B cell (primary cell): ENCODE data around the gene DYNLT1. TPM values are rescaled to one million over a fixed set of nuclear protein-coding genes. Genes with fewer than 3 reads are reported as not detected.

Experiments
- ATAC-seq: fragments of 200-7000 bp; cut with Tn5 transposase; one replicate; pipeline ENCODE4 v1.10.0; 2021; ENCODE audit warnings: low read depth, mild to moderate bottlenecking, moderate number of reproducible peaks, moderate library complexity
- CTCF ChIA-PET: fragments of 350-600 bp; sonication (Branson Sonifier 250); formaldehyde crosslinking; loops from one replicate; lab custom pipeline; 2021; ENCODE audit warnings: antibody characterized with exemption, inconsistent platforms; lab: Charles Lee
- POLR2A ChIA-PET: fragments of 350-600 bp; sonication (Branson Sonifier 250); formaldehyde crosslinking; loops from one replicate; lab custom pipeline; 2021; ENCODE audit warnings: antibody characterized with exemption; lab: Charles Lee
- DNase-seq: peaks from one replicate; pipeline ENCODE4 v3.0.0; 2013
- H2AFZ ChIP-seq: 2 replicates; pipeline ENCODE4 v1.6.1; 2012; ENCODE audit warnings: mild to moderate bottlenecking, low read depth, low read length; ENCODE audit not compliant: insufficient read depth, poor library complexity, severe bottlenecking
- H3K27ac ChIP-seq, 2 donors: 1 replicate in 1 of 2; 2 replicates in 1 of 2; pipeline ENCODE4 v1.5.1; 2012 to 2013; ENCODE audit warnings: low read length in 2 of 2, mild to moderate bottlenecking in 2 of 2, moderate library complexity in 1 of 2
- H3K27me3 ChIP-seq, 4 experiments: fragments of 200-600 bp in 1 of 4; sonication (generic) in 1 of 4; replicated peaks in 1 of 4; 1 replicate in 2 of 4; 2 replicates in 2 of 4; pipeline versions ENCODE4 v1.6.1 to v1.7.0; 2013 to 2016; ENCODE audit warnings: low read length in 3 of 4, mild to moderate bottlenecking in 2 of 4, mixed read lengths in 1 of 4, moderate library complexity in 1 of 4; ENCODE audit not compliant: insufficient read depth in 4 of 4, control insufficient read depth in 3 of 4; ENCODE audit errors: control extremely low read depth in 1 of 4
- H3K36me3 ChIP-seq, 2 experiments: replicated peaks in 1 of 2; 1 replicate in 1 of 2; 2 replicates in 1 of 2; pipeline versions ENCODE4 v1.6.1 to v1.7.1; 2013; ENCODE audit warnings: low read length in 1 of 2; ENCODE audit not compliant: insufficient read depth in 2 of 2, control insufficient read depth in 1 of 2; ENCODE audit errors: control extremely low read depth in 1 of 2, extremely low read depth in 1 of 2
- H3K4me1 ChIP-seq, 2 donors: fragments of 200-600 bp in 1 of 2; sonication (generic) in 1 of 2; 1 replicate in 1 of 2; 2 replicates in 1 of 2; pipeline versions ENCODE4 v1.5.1 to v1.6.1; 2013 to 2017; ENCODE audit warnings: low read length in 2 of 2; ENCODE audit not compliant: control insufficient read depth in 2 of 2, insufficient read depth in 2 of 2
- H3K4me2 ChIP-seq: replicated peaks from 2 replicates; pipeline ENCODE3; 2012; ENCODE audit warnings: mild to moderate bottlenecking, low read depth, low read length; ENCODE audit not compliant: poor library complexity, severe bottlenecking
- H3K4me3 ChIP-seq, 5 experiments: fragments of 200-600 bp in 1 of 5; sonication (generic) in 1 of 5; 1 replicate in 3 of 5; 2 replicates in 2 of 5; pipeline versions ENCODE4 v1.5.1 to v1.7.0; 2011 to 2016; ENCODE audit warnings: low read length in 4 of 5, mild to moderate bottlenecking in 4 of 5, low read depth in 2 of 5, control low read depth in 1 of 5, moderate library complexity in 1 of 5; ENCODE audit not compliant: insufficient read depth in 1 of 5; ENCODE audit errors: control extremely low read depth in 1 of 5, extremely low read depth in 1 of 5
- H3K79me2 ChIP-seq: fragments of 200-600 bp; sonication (generic); one replicate; pipeline ENCODE4 v1.6.0; 2016; ENCODE audit warnings: low read length; ENCODE audit not compliant: control insufficient read depth, insufficient read depth
- H3K9ac ChIP-seq: fragments of 200-600 bp; sonication (generic); 2 replicates; pipeline ENCODE4 v1.6.1; 2017; ENCODE audit warnings: mild to moderate bottlenecking, low read length, moderate library complexity
- H3K9me3 ChIP-seq, 3 donors: one replicate each; pipeline versions ENCODE4 v1.6.1 to v1.7.1; 2013; ENCODE audit warnings: low read length in 2 of 3; ENCODE audit not compliant: control insufficient read depth in 2 of 3, insufficient read depth in 1 of 3; ENCODE audit errors: control extremely low read depth in 1 of 3
- H4K20me1 ChIP-seq: 2 replicates; pipeline ENCODE4 v1.6.0; 2012; ENCODE audit warnings: mild to moderate bottlenecking, low read length; ENCODE audit not compliant: insufficient read depth, control insufficient read depth, poor library complexity, severe bottlenecking
- H3K27ac Mint-ChIP-seq: one replicate; pipeline ENCODE4 v1.8.0; 2021; ENCODE audit warnings: mixed read lengths
- H3K27me3 Mint-ChIP-seq: one replicate; pipeline ENCODE4 v1.8.0; 2021; ENCODE audit warnings: mixed read lengths
- H3K4me1 Mint-ChIP-seq: one replicate; pipeline ENCODE4 v1.8.0; 2021; ENCODE audit warnings: mixed read lengths
- H3K4me3 Mint-ChIP-seq: one replicate; pipeline ENCODE4 v1.8.0; 2021; ENCODE audit warnings: mixed read lengths
- H3K9me3 Mint-ChIP-seq: one replicate; pipeline ENCODE4 v1.8.0; 2022; ENCODE audit warnings: mixed read lengths; ENCODE audit not compliant: insufficient read depth
- CTCF ChIP-seq: fragments of 200-600 bp; IDR thresholded peaks from one replicate; pipeline ENCODE4 v1.8.0; 2022; ENCODE audit warnings: antibody characterized with exemption, mild to moderate bottlenecking
- EZH2 ChIP-seq: IDR thresholded peaks from 2 replicates; pipeline ENCODE4 v1.6.1; 2012; ENCODE audit warnings: borderline replicate concordance, low read depth, mild to moderate bottlenecking, moderate library complexity, low read length; ENCODE audit not compliant: insufficient read depth, poor library complexity, severe bottlenecking
- WGBS: methylation state at CpG from one replicate; pipeline ENCODE4 v1.1.5; 2013; ENCODE audit warnings: missing lambda C conversion rate; ENCODE audit not compliant: insufficient coverage; 5-methylcytosine and 5-hydroxymethylcytosine counted together
- intact Hi-C: fragments of 100-400 bp; cut with micrococcal nuclease; formaldehyde crosslinking; loops from one replicate; pipeline ENCODE4 v1.10.0; 2022
- polyA plus RNA-seq: library from polyadenylated mRNA; depleted of rRNA; stranded (reverse); fragments of >200 nt; gene quantifications from 2 replicates; pipeline ENCODE4 v1.2.3, GENCODE V29; 2012
- total RNA-seq, 2 donors: library from RNA; stranded (reverse); fragments of 120-200 nt in 1 of 2; gene quantifications; 1 replicate in 1 of 2; 2 replicates in 1 of 2; pipeline versions ENCODE4 v1.2.3 to v1.2.4, GENCODE V29; 2013 to 2022

The DYNLT1 gene
- total and polyA plus RNA-seq, 2 donors (not counting 1 experiment from before 2014, with no cell fraction given) = 34.8 to 62.6 TPM

- TF ChIP-seq CTCF (peak; percentile 79), EZH2 (no peak)
- Mint-ChIP-seq H3K27ac (no peak overlapping the region), H3K4me3 (no peak overlapping the region), H3K9me3 (no peaks in the 10 kb centered on the region), H3K4me1 (no peaks in the 10 kb centered on the region), H3K27me3 (no peaks in the 10 kb centered on the region)
- ChIA-PET CTCF (interaction anchor here (0.8 to 6.7 kb wide), 18 partner anchors 11 to 394 kb away, joined by 3 to 86 read pairs (median 4); partner anchors contain the start of gene SYTL3), POLR2A (no interaction called here)
- H3K79me2 ChIP-seq = no peaks in the 10 kb centered on the region
- no peak overlapping the region for H3K4me2 ChIP-seq
- H3K36me3 ChIP-seq = peaks cover 0 to 40% of the 10 kb centered on the region in 2 experiments
- no peak overlapping the region for H3K4me3 ChIP-seq
- H3K9ac ChIP-seq = no peak overlapping the region
- ATAC-seq (peak; percentile 49), DNase-seq (peak; percentile 68)
- H3K27me3 ChIP-seq = no peaks in the 10 kb centered on the region
- intact Hi-C loops = loop anchor here (1.0 kb wide), 1 partner anchor 391 kb away; no protein-coding TSS in a partner anchor
- H4K20me1 ChIP-seq = peaks cover 5% of the 10 kb centered on the region
- no peaks in the 10 kb centered on the region for H3K4me1 ChIP-seq
- H3K9me3 ChIP-seq = peaks cover 0 to 5% (median 0%) of the 10 kb centered on the region in 3 donors
- no peak overlapping the region for H3K27ac ChIP-seq
- WGBS = 55% methylated on average over 12 of the region's 13 CpGs
- no peak overlapping the region for H2AFZ ChIP-seq
Observed at GRCh38 chr6:158605266-158605878, 39.2 kb downstream of the DYNLT1 start.

GRCh38 chr6:158604048-158604406 lies 40.5 kb downstream of the DYNLT1 start:
- H3K4me3 ChIP-seq = no peak overlapping the region
- Mint-ChIP-seq H3K27me3 (no peaks in the 10 kb centered on the region), H3K4me1 (no peaks in the 10 kb centered on the region), H3K9me3 (no peaks in the 10 kb centered on the region), H3K27ac (no peak overlapping the region), H3K4me3 (no peak overlapping the region)
- H3K27me3 ChIP-seq = no peaks in the 10 kb centered on the region
- intact Hi-C loops = no loop called here
- H3K9me3 ChIP-seq = peaks cover 0 to 5% (median 0%) of the 10 kb centered on the region in 3 donors
- ChIA-PET POLR2A (no interaction called here), CTCF (interaction anchor here (0.7 to 6.7 kb wide), 9 partner anchors 9 to 396 kb away, joined by 3 to 86 read pairs (median 6); partner anchors contain the start of gene DYNLT1)
- 100% methylated on average over 5 of the region's 6 CpGs for WGBS
- TF ChIP-seq CTCF (no peak), EZH2 (no peak)
- DNase-seq (no peak), ATAC-seq (no peak)
- peaks cover 5% of the 10 kb centered on the region for H4K20me1 ChIP-seq
- no peaks in the 10 kb centered on the region for H3K79me2 ChIP-seq
- no peak overlapping the region for H3K4me2 ChIP-seq
- H2AFZ ChIP-seq = no peak overlapping the region
- H3K9ac ChIP-seq = no peak overlapping the region
- H3K36me3 ChIP-seq = peaks cover 0 to 29% of the 10 kb centered on the region in 2 experiments
- no peak overlapping the region for H3K27ac ChIP-seq
- H3K4me1 ChIP-seq = no peaks in the 10 kb centered on the region
